Osteoblast (primary cell): ENCODE measurements around the gene ERLIN1. TPM values are rescaled to one million over a fixed set of nuclear protein-coding genes. Genes with fewer than 3 reads are reported as not detected.

Experiments used
- DNase-seq: peaks from one replicate; pipeline ENCODE4 v3.0.0; 2011; ENCODE audit warnings: low spot score, mixed read lengths; ENCODE audit not compliant: insufficient read length; ENCODE audit errors: missing footprints
- H2AFZ ChIP-seq: 2 replicates; pipeline ENCODE4 v1.6.0; 2011; ENCODE audit warnings: mild to moderate bottlenecking, low read length
- H3K27ac ChIP-seq: 2 replicates; pipeline ENCODE4 v1.5.1; 2011; ENCODE audit warnings: mild to moderate bottlenecking, low read depth, low read length, moderate library complexity
- H3K27me3 ChIP-seq: 2 replicates; pipeline ENCODE4 v1.6.0; 2012; ENCODE audit warnings: mild to moderate bottlenecking, control low read depth, inconsistent platforms, low read length, moderate library complexity; ENCODE audit not compliant: insufficient read depth
- H3K36me3 ChIP-seq: 2 replicates; pipeline ENCODE4 v1.5.1; 2011; ENCODE audit warnings: mild to moderate bottlenecking, low read length, control low read depth, moderate library complexity; ENCODE audit not compliant: insufficient read depth
- H3K4me1 ChIP-seq: 2 replicates; pipeline ENCODE4 v1.5.1; 2011; ENCODE audit warnings: mild to moderate bottlenecking, low read length, control low read depth, moderate library complexity; ENCODE audit not compliant: insufficient read depth
- H3K4me2 ChIP-seq: 2 replicates; pipeline ENCODE4 v1.6.0; 2011; ENCODE audit warnings: mild to moderate bottlenecking, low read length; ENCODE audit not compliant: insufficient read depth
- H3K4me3 ChIP-seq: fragments of 200-600 bp; sonication (generic); 3 replicates; pipeline ENCODE4 v1.5.1; 2012; ENCODE audit warnings: mild to moderate bottlenecking, low read length, inconsistent platforms; ENCODE audit not compliant: insufficient read depth
- H3K79me2 ChIP-seq: 2 replicates; pipeline ENCODE4 v1.6.0; 2012; ENCODE audit warnings: mild to moderate bottlenecking, low read length, control low read depth, inconsistent platforms; ENCODE audit not compliant: insufficient read depth
- H3K9me3 ChIP-seq: 2 replicates; pipeline ENCODE4 v1.5.1; 2011; ENCODE audit warnings: low read depth, low read length, control low read depth
- H4K20me1 ChIP-seq: 2 replicates; pipeline ENCODE4 v1.6.0; 2012; ENCODE audit warnings: mild to moderate bottlenecking, low read length, control low read depth; ENCODE audit not compliant: insufficient read depth
- CTCF ChIP-seq: IDR thresholded peaks from 2 replicates; pipeline ENCODE4 v1.5.1; 2011; ENCODE audit warnings: mild to moderate bottlenecking, low read depth, low read length, moderate library complexity; ENCODE audit errors: extremely low read depth
- total RNA-seq: library from RNA; depleted of rRNA; stranded (reverse); fragments of >200 nt; gene quantifications from 2 replicates; pipeline ENCODE4 v1.2.3, GENCODE V29; 2012

The ERLIN1 gene
- total RNA-seq, 1 donor, result 28.6 TPM

GRCh38 chr10:100183481-100183880 is 2.3 kb downstream of the ERLIN1 start:
- Histone ChIP-seq H3K79me2 (peaks cover 69% of the 10 kb centered on the region), H3K9me3 (no peaks in the 10 kb centered on the region), H3K27ac (no peak overlapping the region), H3K4me2 (no peak overlapping the region), H3K4me3 (no peak overlapping the region), H4K20me1 (peaks cover 5% of the 10 kb centered on the region), H3K36me3 (peaks cover 11% of the 10 kb centered on the region), H3K27me3 (no peaks in the 10 kb centered on the region), H2AFZ (no peak overlapping the region), H3K4me1 (peaks cover 32% of the 10 kb centered on the region)
- no peak for TF ChIP-seq CTCF
- DNase-seq, result peak; percentile 41

GRCh38 chr10:100182908-100183307 is 2.9 kb downstream of the ERLIN1 start:
- Histone ChIP-seq H3K27me3 (no peaks in the 10 kb centered on the region), H3K4me2 (no peak overlapping the region), H3K79me2 (peaks cover 69% of the 10 kb centered on the region), H3K9me3 (no peaks in the 10 kb centered on the region), H3K36me3 (peaks cover 11% of the 10 kb centered on the region), H3K27ac (no peak overlapping the region), H3K4me3 (no peak overlapping the region), H4K20me1 (peaks cover 5% of the 10 kb centered on the region), H3K4me1 (peaks cover 32% of the 10 kb centered on the region), H2AFZ (no peak overlapping the region)
- DNase-seq, result no peak
- no peak for TF ChIP-seq CTCF

DNA sequence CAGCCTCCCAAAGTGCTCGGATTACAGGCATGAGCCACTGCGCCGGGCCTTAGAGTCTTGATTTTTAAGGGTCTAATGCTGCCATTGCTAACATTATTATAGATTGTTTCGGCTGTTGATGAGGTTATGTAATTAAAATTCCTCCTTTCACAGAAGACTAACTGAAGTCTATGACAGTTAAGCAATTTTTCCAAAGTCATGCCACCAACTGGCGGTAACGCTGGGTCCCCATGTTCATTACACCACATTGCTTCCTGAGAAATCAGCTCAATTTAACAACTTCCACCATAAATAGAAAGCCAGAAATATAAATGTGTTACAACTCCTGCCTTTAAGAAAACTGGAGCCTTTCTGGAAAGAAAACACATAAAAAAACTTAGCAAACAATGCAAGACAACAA is 3.5 kb downstream of the ERLIN1 start:
- H2AFZ ChIP-seq, result no peak overlapping the region
- no peak for DNase-seq
- no peak overlapping the region for H3K4me2 ChIP-seq
- peaks cover 30% of the 10 kb centered on the region for H3K4me1 ChIP-seq
- peaks cover 15% of the 10 kb centered on the region for H3K36me3 ChIP-seq
- no peak for TF ChIP-seq CTCF
- H3K79me2 ChIP-seq, result peaks cover 68% of the 10 kb centered on the region
- no peak overlapping the region for H3K4me3 ChIP-seq
- no peaks in the 10 kb centered on the region for H3K9me3 ChIP-seq
- peaks cover 5% of the 10 kb centered on the region for H4K20me1 ChIP-seq
- H3K27me3 ChIP-seq, result no peaks in the 10 kb centered on the region
- H3K27ac ChIP-seq, result no peak overlapping the region

DNA sequence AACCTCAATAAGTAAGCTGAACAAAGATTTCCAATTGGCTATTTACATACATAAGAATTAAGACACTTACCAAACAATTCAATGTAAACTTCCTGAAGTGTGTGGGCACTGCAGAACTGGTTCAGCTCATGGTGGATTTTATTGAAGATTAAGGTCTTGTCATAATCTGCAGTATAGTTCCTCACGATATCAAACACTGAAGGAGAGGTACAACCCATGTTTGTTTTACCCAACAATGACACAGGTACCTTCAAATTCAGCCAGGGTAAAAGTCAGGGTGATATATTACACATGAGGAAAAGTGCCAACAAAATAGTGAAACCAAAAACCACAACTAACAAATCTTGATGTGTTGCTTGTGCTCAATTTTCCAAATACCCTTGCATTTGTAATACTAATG is 10.0 kb downstream of the ERLIN1 start:
- Histone ChIP-seq H3K4me3 (no peak overlapping the region), H3K27me3 (no peaks in the 10 kb centered on the region), H4K20me1 (no peaks in the 10 kb centered on the region), H3K9me3 (no peaks in the 10 kb centered on the region), H3K27ac (no peak overlapping the region), H3K79me2 (peaks cover 40% of the 10 kb centered on the region), H3K4me1 (peaks cover 10% of the 10 kb centered on the region), H3K36me3 (peaks cover 51% of the 10 kb centered on the region), H3K4me2 (no peak overlapping the region), H2AFZ (no peak overlapping the region)
- no peak for DNase-seq
- TF ChIP-seq CTCF, result no peak
